ENCODE results near the gene GSTA4. TPM values are rescaled to one million over a fixed set of nuclear protein-coding genes. Genes with fewer than 3 reads are reported as not detected.
A peak's percentile ranks its signal among the peaks of the same experiment; 100 is the strongest.

Gene GSTA4
- total and polyA plus RNA-seq, 2 donors: 28.6 to 57.2 TPM

GRCh38 chr6:53005663-53006250 is 10.7 kb upstream of the GSTA4 start:
- Histone ChIP-seq H3K36me3 (ENCODE audit: insufficient read depth) (peaks cover 14% of the 10 kb centered on the region), H3K4me1 (ENCODE audit: insufficient read depth) (no peaks in the 10 kb centered on the region), H3K27ac (ENCODE audit: low read depth) (no peak overlapping the region), H3K4me3 (ENCODE audit: low read depth, low read length) (no peak overlapping the region)
- DNase-seq (ENCODE audit: extremely low spot score): no peak
- 88% methylated on average over 2 of the region's 2 CpGs for WGBS

DNA sequence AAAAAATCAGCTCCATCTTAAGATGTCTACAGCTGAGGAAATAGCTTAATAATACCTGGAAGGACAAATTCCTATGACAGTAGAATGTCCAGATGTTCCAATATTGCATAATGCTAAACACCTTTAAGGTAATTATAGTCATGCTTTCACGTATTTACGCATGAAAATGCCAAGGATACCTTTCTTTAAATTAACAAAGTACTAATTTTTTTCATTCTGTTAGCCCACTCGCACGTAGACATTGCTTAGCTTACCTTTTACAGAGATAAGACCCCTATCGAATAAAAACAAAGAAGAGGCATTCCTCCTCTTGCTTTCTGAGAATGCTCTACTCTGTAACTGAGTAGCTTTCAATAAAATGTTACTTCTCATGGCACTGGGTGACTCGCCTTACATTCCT is 4.4 kb upstream of the GSTA4 start:
- WGBS: 84% methylated on average over 6 of the region's 6 CpGs
- H3K36me3 ChIP-seq (ENCODE audit: insufficient read depth): no peaks in the 10 kb centered on the region

GRCh38 chr6:52998603-52999002 is 3.5 kb upstream of the GSTA4 start:
- DNase-seq (ENCODE audit: extremely low spot score): no peak
- H3K27ac ChIP-seq (ENCODE audit: low read depth): no peak overlapping the region
- H3K36me3 ChIP-seq (ENCODE audit: insufficient read depth): no peaks in the 10 kb centered on the region
- no peak overlapping the region for H3K4me3 ChIP-seq (ENCODE audit: low read depth, low read length)
- no peaks in the 10 kb centered on the region for H3K4me1 ChIP-seq (ENCODE audit: insufficient read depth)
- WGBS: 94% methylated on average over 4 of the region's 4 CpGs

More for the DNA sequence above, 4.4 kb upstream of the GSTA4 start:
- Histone ChIP-seq H3K4me1 (ENCODE audit: insufficient read depth) (no peaks in the 10 kb centered on the region), H3K4me3 (ENCODE audit: low read depth, low read length) (no peak overlapping the region), H3K27ac (ENCODE audit: low read depth) (no peak overlapping the region)
- no peak for DNase-seq (ENCODE audit: extremely low spot score)

DNA sequence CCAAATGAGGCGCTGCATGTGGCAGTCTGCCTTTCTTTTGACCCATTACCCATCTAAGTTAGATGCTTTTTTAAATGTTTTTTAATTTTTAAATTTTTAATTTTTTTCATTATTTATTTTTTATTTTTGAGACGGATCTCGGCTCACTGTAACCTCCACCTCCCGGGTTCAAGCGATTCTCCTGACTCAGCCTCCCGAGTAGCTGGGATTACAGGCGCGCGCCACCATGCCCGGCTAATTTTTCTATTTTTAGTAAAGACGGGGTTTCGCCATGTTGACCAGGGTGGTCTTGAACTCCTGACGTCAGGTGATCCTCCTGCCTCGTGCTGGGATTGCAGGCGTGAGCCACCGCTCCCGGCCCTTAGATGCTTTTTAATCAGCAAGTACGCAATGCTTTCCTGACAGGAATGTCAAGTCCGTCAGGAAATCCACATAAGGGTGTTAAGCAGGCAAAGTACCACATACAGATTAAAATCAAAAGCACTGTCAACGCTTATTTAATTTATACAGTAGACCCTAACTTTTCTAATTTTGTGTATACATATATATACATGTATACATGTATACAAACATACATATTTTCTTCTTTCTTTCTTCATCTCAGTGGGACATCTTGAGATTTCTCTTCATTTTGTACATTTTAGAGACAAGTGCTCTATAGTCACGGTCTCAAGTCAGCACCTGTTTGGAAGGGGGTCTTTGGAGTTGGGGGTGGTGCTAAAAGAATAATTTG is 995 bp upstream of the GSTA4 start:
- Histone ChIP-seq H3K36me3 (ENCODE audit: insufficient read depth) (no peaks in the 10 kb centered on the region), H3K4me3 (ENCODE audit: low read depth, low read length) (no peak overlapping the region), H3K27ac (ENCODE audit: low read depth) (peak overlapping the region; percentile 45), H3K4me1 (ENCODE audit: insufficient read depth) (no peaks in the 10 kb centered on the region)
- WGBS: 22% methylated on average over 21 of the region's 21 CpGs
- peak; percentile 42 for DNase-seq (ENCODE audit: extremely low spot score)

DNA sequence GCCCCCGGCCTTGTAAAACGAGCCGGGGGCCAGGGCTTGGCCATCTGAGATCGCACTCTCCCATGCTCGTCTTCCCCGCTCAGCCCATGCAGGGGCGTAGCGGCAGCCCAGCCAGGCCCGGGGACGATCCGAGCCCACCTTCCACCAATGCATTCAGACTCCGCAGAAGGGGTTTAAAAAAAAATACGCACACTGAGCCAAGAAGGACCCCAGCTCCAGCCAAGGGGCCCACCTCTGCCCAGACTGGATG is 320 bp downstream of the GSTA4 start:
- DNase-seq (ENCODE audit: extremely low spot score): no peak
- Histone ChIP-seq H3K27ac (ENCODE audit: low read depth) (peak overlapping the region; percentile 90), H3K4me1 (ENCODE audit: insufficient read depth) (no peaks in the 10 kb centered on the region), H3K4me3 (ENCODE audit: low read depth, low read length) (peak overlapping the region; percentile 62), H3K36me3 (ENCODE audit: insufficient read depth) (no peaks in the 10 kb centered on the region)
- under 1% methylated on average over 13 of the region's 13 CpGs for WGBS

GRCh38 chr6:52994031-52994838 is 849 bp downstream of the GSTA4 start:
- Histone ChIP-seq H3K4me1 (ENCODE audit: insufficient read depth) (no peaks in the 10 kb centered on the region), H3K4me3 (ENCODE audit: low read depth, low read length) (peak overlapping the region; percentile 62), H3K36me3 (ENCODE audit: insufficient read depth) (no peaks in the 10 kb centered on the region), H3K27ac (ENCODE audit: low read depth) (peak overlapping the region; percentile 90)
- WGBS: 5% methylated on average over 32 of the region's 32 CpGs
- peak; percentile 47 for DNase-seq (ENCODE audit: extremely low spot score)

GRCh38 chr6:52992980-52993920 is 1.8 kb downstream of the GSTA4 start:
- 57% methylated on average over 8 of the region's 8 CpGs for WGBS
- H3K36me3 ChIP-seq (ENCODE audit: insufficient read depth): no peaks in the 10 kb centered on the region
- no peaks in the 10 kb centered on the region for H3K4me1 ChIP-seq (ENCODE audit: insufficient read depth)
- DNase-seq (ENCODE audit: extremely low spot score): no peak
- peak overlapping the region; percentile 80 for H3K27ac ChIP-seq (ENCODE audit: low read depth)
- H3K4me3 ChIP-seq (ENCODE audit: low read depth, low read length): no peak overlapping the region

GRCh38 chr6:52990342-52990741 is 4.7 kb downstream of the GSTA4 start:
- WGBS: 86% methylated on average over 2 of the region's 2 CpGs
- Histone ChIP-seq H3K4me1 (ENCODE audit: insufficient read depth) (no peaks in the 10 kb centered on the region), H3K4me3 (ENCODE audit: low read depth, low read length) (no peak overlapping the region), H3K36me3 (ENCODE audit: insufficient read depth) (no peaks in the 10 kb centered on the region), H3K27ac (ENCODE audit: low read depth) (no peak overlapping the region)
- no peak for DNase-seq (ENCODE audit: extremely low spot score)

DNA sequence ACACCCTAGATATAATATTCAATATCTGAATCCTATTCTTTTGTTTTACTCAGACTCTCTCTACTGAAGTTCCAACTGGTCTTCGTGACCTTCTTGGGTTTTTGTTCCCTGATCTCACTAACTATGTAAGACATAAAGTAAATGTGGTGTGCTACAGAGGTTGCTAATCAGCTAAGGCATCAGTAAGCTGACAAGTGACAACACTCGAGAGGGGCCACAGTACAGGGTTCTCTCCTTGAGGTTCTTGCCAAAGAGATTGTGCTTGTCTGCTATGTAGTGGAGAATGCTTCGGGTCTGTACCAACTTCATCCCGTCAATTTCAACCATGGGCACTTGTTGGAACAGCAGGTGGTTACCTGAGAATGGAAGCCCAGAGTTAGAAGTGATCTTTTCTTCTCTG is 9.9 kb downstream of the GSTA4 start:
- no peak for DNase-seq (ENCODE audit: extremely low spot score)
- Histone ChIP-seq H3K4me3 (ENCODE audit: low read depth, low read length) (no peak overlapping the region), H3K4me1 (ENCODE audit: insufficient read depth) (no peaks in the 10 kb centered on the region), H3K27ac (ENCODE audit: low read depth) (no peak overlapping the region), H3K36me3 (ENCODE audit: insufficient read depth) (peaks cover 1% of the 10 kb centered on the region)
- 94% methylated on average over 4 of the region's 4 CpGs for WGBS

DNA sequence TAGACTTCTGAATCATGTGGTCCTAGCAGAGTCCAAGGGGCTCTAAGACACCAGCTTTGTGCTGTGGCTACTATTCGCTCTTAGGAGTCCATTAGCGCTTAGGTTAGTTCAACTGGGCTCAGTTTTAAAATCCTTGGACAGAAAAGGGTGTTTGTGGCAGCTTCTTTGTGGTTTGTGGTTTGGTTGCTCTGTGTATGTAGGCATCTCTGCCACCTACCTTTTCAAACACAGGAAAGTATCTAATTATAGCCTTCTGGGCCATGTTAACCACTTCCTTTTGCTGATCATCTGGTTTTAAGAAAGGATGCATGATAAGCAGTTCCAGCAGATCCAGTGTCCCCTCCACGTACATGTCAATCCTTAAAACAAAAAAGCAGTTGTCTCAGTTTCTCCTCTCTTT is 10.8 kb downstream of the GSTA4 start:
- 84% methylated on average over 3 of the region's 3 CpGs for WGBS
- H3K36me3 ChIP-seq (ENCODE audit: insufficient read depth): peaks cover 1% of the 10 kb centered on the region

DNA sequence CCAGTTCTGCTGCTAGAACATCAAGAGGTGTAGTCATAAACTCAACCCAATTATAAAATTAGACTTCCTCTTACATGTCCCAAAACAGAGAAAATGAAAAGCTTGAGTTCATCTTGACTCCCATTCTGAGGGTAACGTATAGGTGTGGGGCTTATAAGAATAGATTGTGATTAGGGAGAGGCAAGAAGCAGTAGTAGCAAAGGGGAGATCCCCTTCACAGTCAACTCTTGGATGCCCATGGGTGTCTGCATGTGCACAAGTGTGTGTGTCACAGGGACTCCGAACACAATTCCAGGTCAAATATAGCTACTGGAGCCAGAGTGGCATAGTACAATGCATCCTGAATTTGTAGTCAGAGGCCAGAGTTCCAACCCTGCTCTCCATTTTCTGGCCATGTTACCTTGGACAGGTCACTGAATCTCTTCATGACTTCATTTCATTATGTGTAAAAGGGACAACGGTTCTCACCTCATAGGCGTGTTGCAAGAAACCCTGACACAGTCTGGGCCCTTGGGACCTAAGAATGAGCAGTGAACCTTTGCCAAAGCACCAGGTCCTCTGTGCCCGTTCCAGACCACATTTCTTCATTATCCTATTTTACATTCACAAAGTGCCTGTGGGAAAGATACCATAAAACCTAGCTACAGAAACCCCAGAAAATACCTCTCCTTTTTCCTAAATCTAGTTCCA is 11.8 kb downstream of the GSTA4 start:
- WGBS: 92% methylated on average over 5 of the region's 5 CpGs
- H3K27ac ChIP-seq (ENCODE audit: low read depth): no peak overlapping the region
- H3K4me3 ChIP-seq (ENCODE audit: low read depth, low read length): no peak overlapping the region
- peaks cover 1% of the 10 kb centered on the region for H3K36me3 ChIP-seq (ENCODE audit: insufficient read depth)
- H3K4me1 ChIP-seq (ENCODE audit: insufficient read depth): no peaks in the 10 kb centered on the region
- no peak for DNase-seq (ENCODE audit: extremely low spot score)

More for the DNA sequence above, 10.8 kb downstream of the GSTA4 start:
- no peak for DNase-seq (ENCODE audit: extremely low spot score)
- Histone ChIP-seq H3K4me3 (ENCODE audit: low read depth, low read length) (no peak overlapping the region), H3K27ac (ENCODE audit: low read depth) (no peak overlapping the region), H3K4me1 (ENCODE audit: insufficient read depth) (no peaks in the 10 kb centered on the region)

GRCh38 chr6:52982680-52983079 is 12.4 kb downstream of the GSTA4 start:
- WGBS: 95% methylated on average over 3 of the region's 3 CpGs
- Histone ChIP-seq H3K4me1 (ENCODE audit: insufficient read depth) (no peaks in the 10 kb centered on the region), H3K4me3 (ENCODE audit: low read depth, low read length) (no peak overlapping the region), H3K27ac (ENCODE audit: low read depth) (no peak overlapping the region), H3K36me3 (ENCODE audit: insufficient read depth) (peaks cover 1% of the 10 kb centered on the region)
- no peak for DNase-seq (ENCODE audit: extremely low spot score)

Data from urinary bladder (tissue), 4 donors.